Measurements from ENCODE around the gene RPL39L. TPM values are rescaled to one million over a fixed set of nuclear protein-coding genes. Genes with fewer than 3 reads are reported as not detected.

RPL39L gene
- total RNA-seq, 6 experiments from 2014 or later = 6.5 to 20.0 (median 18.0) TPM

DNA sequence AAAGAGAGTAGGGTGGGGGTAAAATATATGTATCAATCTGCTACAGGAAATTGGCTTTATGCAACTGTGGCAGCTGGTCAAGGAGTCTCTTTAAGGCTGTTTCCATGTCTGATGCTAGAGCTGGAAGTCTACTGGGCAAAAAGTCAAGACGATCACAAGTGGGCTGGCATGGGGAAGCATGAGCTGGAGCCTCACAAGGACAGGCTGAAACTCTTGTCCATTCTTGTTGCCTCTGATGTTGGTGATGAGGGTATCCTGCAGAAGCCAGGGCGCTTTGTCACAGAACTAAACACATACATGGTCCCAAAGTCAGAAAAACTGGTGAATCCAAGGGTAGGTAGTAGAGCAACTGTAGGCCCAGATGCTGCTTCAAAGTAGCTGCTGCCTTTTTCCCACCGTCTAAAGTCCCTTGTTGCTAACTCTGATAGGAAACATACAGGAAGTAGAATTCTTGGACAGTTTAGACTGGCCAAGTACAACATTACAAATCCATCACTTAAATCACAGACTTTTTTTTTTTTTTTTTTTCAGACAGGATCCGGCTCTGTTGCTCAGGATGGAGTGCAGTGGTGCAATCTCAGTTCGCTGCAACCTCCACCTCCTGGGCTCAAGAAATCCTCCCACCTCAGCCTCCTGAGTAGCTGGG, 54.2 kb downstream of the RPL39L start:
- Mint-ChIP-seq H3K9me3 (peaks cover 13% of the 10 kb centered on the region), H3K4me3 (no peak overlapping the region), H3K27ac (no peak overlapping the region), H3K36me3 (ENCODE audit: low read depth) (peaks cover 8% of the 10 kb centered on the region), H3K4me1 (ENCODE audit: low read depth) (peaks cover 5% of the 10 kb centered on the region), H3K27me3 (ENCODE audit: insufficient read depth) (0 out of 2 replicates have a peak, but pooled peaks cover 1% of the 10 kb centered on the region)
- TF ChIP-seq, protein P1, sequence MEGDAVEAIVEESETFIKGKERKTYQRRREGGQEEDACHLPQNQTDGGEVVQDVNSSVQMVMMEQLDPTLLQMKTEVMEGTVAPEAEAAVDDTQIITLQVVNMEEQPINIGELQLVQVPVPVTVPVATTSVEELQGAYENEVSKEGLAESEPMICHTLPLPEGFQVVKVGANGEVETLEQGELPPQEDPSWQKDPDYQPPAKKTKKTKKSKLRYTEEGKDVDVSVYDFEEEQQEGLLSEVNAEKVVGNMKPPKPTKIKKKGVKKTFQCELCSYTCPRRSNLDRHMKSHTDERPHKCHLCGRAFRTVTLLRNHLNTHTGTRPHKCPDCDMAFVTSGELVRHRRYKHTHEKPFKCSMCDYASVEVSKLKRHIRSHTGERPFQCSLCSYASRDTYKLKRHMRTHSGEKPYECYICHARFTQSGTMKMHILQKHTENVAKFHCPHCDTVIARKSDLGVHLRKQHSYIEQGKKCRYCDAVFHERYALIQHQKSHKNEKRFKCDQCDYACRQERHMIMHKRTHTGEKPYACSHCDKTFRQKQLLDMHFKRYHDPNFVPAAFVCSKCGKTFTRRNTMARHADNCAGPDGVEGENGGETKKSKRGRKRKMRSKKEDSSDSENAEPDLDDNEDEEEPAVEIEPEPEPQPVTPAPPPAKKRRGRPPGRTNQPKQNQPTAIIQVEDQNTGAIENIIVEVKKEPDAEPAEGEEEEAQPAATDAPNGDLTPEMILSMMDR (IDR thresholded peaks at IDR 0.05) = no peak
- no peak for DNase-seq

DNA sequence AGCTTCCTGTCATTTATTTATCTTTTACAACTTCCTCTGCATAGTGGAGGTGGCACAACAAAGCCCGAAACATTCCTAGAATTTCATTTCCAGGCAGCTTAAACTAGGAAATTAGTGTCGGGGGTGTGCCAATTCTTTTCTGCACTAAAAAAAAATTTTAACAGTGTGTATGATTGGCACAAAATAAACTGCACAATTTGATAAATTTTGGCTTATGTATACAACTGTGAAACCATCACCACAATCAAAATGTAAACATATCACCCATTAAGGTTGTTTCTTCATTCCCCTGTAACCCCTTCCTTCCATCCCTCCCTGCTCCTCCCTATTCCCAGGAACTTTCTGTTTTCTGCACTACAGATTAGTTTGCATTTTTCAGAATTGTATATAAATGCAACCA, 54.7 kb downstream of the RPL39L start:
- no peak overlapping the region for H3K27ac Mint-ChIP-seq
- H3K4me1 Mint-ChIP-seq (ENCODE audit: low read depth) = peaks cover 5% of the 10 kb centered on the region
- TF ChIP-seq, protein P1 (IDR thresholded peaks at IDR 0.05) = no peak
- H3K9me3 Mint-ChIP-seq = peaks cover 13% of the 10 kb centered on the region
- no peak overlapping the region for H3K4me3 Mint-ChIP-seq
- no peak for DNase-seq
- H3K27me3 Mint-ChIP-seq (ENCODE audit: insufficient read depth) = 0 out of 2 replicates have a peak, but pooled peaks cover 1% of the 10 kb centered on the region
- peaks cover 8% of the 10 kb centered on the region for H3K36me3 Mint-ChIP-seq (ENCODE audit: low read depth)

DNA sequence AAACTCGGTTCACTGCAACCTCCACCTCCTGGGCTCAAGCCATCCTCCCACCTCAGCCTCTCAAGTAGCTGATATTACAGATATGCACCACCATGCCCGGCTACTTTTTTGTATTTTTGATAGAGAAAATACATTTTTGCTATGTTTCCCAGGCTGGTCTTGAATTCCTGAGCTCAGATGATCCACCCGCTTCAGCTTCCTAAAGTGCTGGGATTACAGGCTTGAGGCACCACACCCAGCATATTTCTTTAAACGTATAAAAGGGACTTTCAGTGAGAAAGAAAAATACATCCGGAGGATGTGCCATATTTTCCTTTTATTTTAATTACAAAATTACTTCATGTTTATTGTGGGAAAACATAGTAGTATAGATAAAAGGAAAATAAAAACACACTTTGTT, 55.2 kb downstream of the RPL39L start:
- peaks cover 8% of the 10 kb centered on the region for H3K36me3 Mint-ChIP-seq (ENCODE audit: low read depth)
- peaks cover 5% of the 10 kb centered on the region for H3K4me1 Mint-ChIP-seq (ENCODE audit: low read depth)
- TF ChIP-seq, protein P1 (IDR thresholded peaks at IDR 0.05) = no peak
- no peak overlapping the region for H3K4me3 Mint-ChIP-seq
- H3K27me3 Mint-ChIP-seq (ENCODE audit: insufficient read depth) = 0 out of 2 replicates have a peak, but pooled peaks cover under 1% of the 10 kb centered on the region
- no peak for DNase-seq
- H3K9me3 Mint-ChIP-seq = peaks cover 13% of the 10 kb centered on the region
- H3K27ac Mint-ChIP-seq = no peak overlapping the region

DNA sequence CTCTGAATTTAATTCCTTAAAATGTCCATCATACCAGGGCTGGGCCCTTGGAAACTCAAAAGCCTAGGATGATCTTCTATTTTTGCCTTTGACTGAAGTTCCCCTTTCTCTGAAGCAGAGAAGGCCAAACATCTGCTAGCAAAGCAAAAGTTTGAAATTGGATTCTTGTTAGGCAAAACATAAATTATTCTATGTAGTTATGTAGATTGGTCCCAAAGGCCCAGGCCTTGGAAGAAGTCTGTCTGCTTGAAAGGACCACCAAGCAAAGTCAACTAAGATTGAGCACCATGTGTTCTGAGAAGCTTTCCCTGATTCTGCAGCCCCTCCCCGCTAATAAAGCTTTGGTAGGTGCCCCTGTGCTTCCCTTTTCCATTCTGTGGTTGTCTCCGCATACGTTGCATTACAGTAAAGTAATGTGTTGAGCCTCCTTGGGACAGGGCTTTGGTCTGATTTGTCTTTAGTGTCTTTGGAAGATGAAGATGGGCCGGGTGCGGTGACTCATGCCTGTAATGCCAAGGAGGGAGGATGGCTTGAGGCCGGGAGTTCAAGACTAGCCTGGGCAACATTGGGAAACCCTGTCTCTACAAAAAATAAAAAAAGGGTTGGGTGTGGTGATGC, 56.4 kb downstream of the RPL39L start:
- Mint-ChIP-seq H3K36me3 (ENCODE audit: low read depth) (peaks cover 8% of the 10 kb centered on the region), H3K4me3 (no peak overlapping the region), H3K27me3 (ENCODE audit: insufficient read depth) (no peaks in the 10 kb centered on the region), H3K9me3 (peaks cover 9% of the 10 kb centered on the region), H3K4me1 (ENCODE audit: low read depth) (peaks cover 5% of the 10 kb centered on the region), H3K27ac (no peak overlapping the region)
- DNase-seq = no peak
- TF ChIP-seq, protein P1 (IDR thresholded peaks at IDR 0.05) = no peak

DNA sequence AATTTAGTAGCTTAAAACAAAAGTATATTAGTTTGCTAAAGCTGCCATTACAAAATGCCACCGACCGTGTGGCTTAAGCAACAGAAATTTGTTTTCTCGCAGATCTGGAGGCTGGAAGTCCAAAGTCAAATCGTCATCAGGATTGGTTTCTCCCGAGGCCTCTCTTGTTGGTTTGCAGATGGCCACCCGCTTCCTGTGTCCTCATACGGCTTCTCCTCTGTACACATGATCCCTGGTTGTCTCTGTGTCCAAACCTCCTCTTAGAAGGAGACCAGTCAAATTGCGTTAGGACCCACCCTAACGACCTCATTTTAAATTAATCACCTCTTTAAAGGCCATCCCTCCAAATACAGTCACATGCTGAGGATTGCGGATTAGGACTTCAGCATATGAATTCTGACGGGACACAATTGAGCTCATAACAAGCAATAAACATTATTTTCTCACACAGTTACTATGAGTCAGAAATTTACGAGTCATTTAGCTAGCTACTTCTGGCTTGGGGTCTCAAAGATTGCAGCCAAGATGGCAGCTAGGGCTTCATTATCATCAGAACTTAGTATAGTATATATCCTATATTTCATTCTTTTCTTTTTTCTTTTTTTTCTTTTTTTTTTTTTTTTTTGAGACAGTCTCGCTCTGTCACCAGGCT, 58.4 kb downstream of the RPL39L start:
- TF ChIP-seq, protein P1 (IDR thresholded peaks at IDR 0.05) = no peak
- Mint-ChIP-seq H3K27me3 (ENCODE audit: insufficient read depth) (no peaks in the 10 kb centered on the region), H3K9me3 (no peaks in the 10 kb centered on the region; the same call in 1 of the 2 replicates), H3K4me3 (no peak overlapping the region), H3K4me1 (ENCODE audit: low read depth) (peaks cover 3% of the 10 kb centered on the region), H3K27ac (no peak overlapping the region), H3K36me3 (ENCODE audit: low read depth) (no peaks in the 10 kb centered on the region)
- DNase-seq = no peak
